H9 (cell line): ENCODE results near the gene HDDC2. TPM values are rescaled to one million over a fixed set of nuclear protein-coding genes. Genes with fewer than 3 reads are reported as not detected.

Source experiments
- DNase-seq: peaks from one replicate; pipeline ENCODE4 v3.0.0-alpha.2; 2017
- H2AFZ ChIP-seq: one replicate; pipeline ENCODE4 v1.6.1; 2013; ENCODE audit warnings: mild to moderate bottlenecking, low read length, control low read depth, moderate library complexity
- H2AK5ac ChIP-seq: 2 replicates; pipeline ENCODE4 v1.6.1; 2013; ENCODE audit warnings: low read length, control low read depth, mixed read lengths; ENCODE audit not compliant: insufficient read length
- H2BK120ac ChIP-seq: one replicate; pipeline ENCODE4 v1.6.1; 2013; ENCODE audit warnings: low read depth, mild to moderate bottlenecking, low read length, control low read depth, inconsistent platforms; ENCODE audit not compliant: poor library complexity, severe bottlenecking
- H2BK12ac ChIP-seq: 2 replicates; pipeline ENCODE4 v1.6.1; 2013; ENCODE audit warnings: low read length, control low read depth, mixed read lengths, low read depth; ENCODE audit not compliant: insufficient read length
- H2BK15ac ChIP-seq: 2 replicates; pipeline ENCODE4 v1.6.1; 2013; ENCODE audit warnings: low read depth, low read length, control low read depth
- H2BK20ac ChIP-seq: one replicate; pipeline ENCODE4 v1.6.1; 2013; ENCODE audit warnings: low read depth, mild to moderate bottlenecking, low read length, control low read depth, inconsistent platforms; ENCODE audit not compliant: poor library complexity, severe bottlenecking
- H2BK5ac ChIP-seq: 2 replicates; pipeline ENCODE4 v1.6.1; 2013; ENCODE audit warnings: low read length, control low read depth, mixed read lengths; ENCODE audit not compliant: insufficient read length
- H3K14ac ChIP-seq: 2 replicates; pipeline ENCODE4 v1.6.1; 2013; ENCODE audit warnings: low read length, control low read depth; ENCODE audit not compliant: insufficient read depth
- H3K18ac ChIP-seq: 2 replicates; pipeline ENCODE4 v1.6.1; 2013; ENCODE audit warnings: low read depth, mild to moderate bottlenecking, mixed read lengths, low read length, control low read depth; ENCODE audit not compliant: insufficient read length
- H3K23ac ChIP-seq: 2 replicates; pipeline ENCODE4 v1.6.1; 2013; ENCODE audit warnings: low read length, control low read depth, mixed read lengths, low read depth; ENCODE audit not compliant: insufficient read length
- H3K23me2 ChIP-seq: 2 replicates; pipeline ENCODE4 v1.6.1; 2013; ENCODE audit warnings: low read depth, mild to moderate bottlenecking, mixed read lengths, low read length, control low read depth; ENCODE audit not compliant: insufficient read length, poor library complexity, severe bottlenecking
- H3K27ac ChIP-seq: 2 replicates; pipeline ENCODE4 v1.5.1; 2013; ENCODE audit warnings: low read length, control low read depth, mixed read lengths, low read depth; ENCODE audit not compliant: insufficient read length
- H3K27me3 ChIP-seq: 2 replicates; pipeline ENCODE4 v1.6.1; 2013; ENCODE audit warnings: low read length, control low read depth, inconsistent platforms; ENCODE audit not compliant: insufficient read depth
- H3K4ac ChIP-seq: 2 replicates; pipeline ENCODE4 v1.6.1; 2013; ENCODE audit warnings: low read depth, mild to moderate bottlenecking, control low read depth, inconsistent platforms, low read length, moderate library complexity
- H3K4me1 ChIP-seq: 2 replicates; pipeline ENCODE4 v1.6.1; 2013; ENCODE audit warnings: low read length, control low read depth, inconsistent platforms; ENCODE audit not compliant: insufficient read depth
- H3K4me2 ChIP-seq: 2 replicates; pipeline ENCODE4 v1.6.1; 2013; ENCODE audit warnings: low read length, control low read depth, mixed read lengths; ENCODE audit not compliant: insufficient read length, insufficient read depth
- H3K56ac ChIP-seq: 2 replicates; pipeline ENCODE4 v1.6.1; 2013; ENCODE audit warnings: low read depth, mild to moderate bottlenecking, mixed read lengths, low read length, control low read depth; ENCODE audit not compliant: insufficient read length
- H3K79me1 ChIP-seq: 2 replicates; pipeline ENCODE4 v1.6.1; 2013; ENCODE audit warnings: low read depth, mild to moderate bottlenecking, moderate library complexity, low read length, control low read depth, inconsistent platforms; ENCODE audit not compliant: insufficient read depth, poor library complexity, severe bottlenecking
- H3K79me2 ChIP-seq: 2 replicates; pipeline ENCODE4 v1.6.1; 2013; ENCODE audit warnings: low read length, control low read depth, inconsistent platforms; ENCODE audit not compliant: insufficient read depth
- H3K9ac ChIP-seq: 2 replicates; pipeline ENCODE4 v1.6.1; 2013; ENCODE audit warnings: low read length, control low read depth, mixed read lengths; ENCODE audit not compliant: insufficient read length; ENCODE audit errors: extremely low read depth
- H3K9me3 ChIP-seq: one replicate; pipeline ENCODE4 v1.6.1; 2013; ENCODE audit warnings: low read depth, low read length, inconsistent platforms; ENCODE audit not compliant: control insufficient read depth
- H3T11ph ChIP-seq: one replicate; pipeline ENCODE4 v1.6.1; 2013; ENCODE audit warnings: mild to moderate bottlenecking, low read length, control low read depth, inconsistent platforms
- H4K20me1 ChIP-seq: one replicate; pipeline ENCODE4 v1.6.1; 2013; ENCODE audit not compliant: control insufficient read depth, insufficient read length, insufficient read depth
- H4K5ac ChIP-seq: 2 replicates; pipeline ENCODE4 v1.6.1; 2013; ENCODE audit warnings: low read depth, mild to moderate bottlenecking, mixed read lengths, low read length, control low read depth; ENCODE audit not compliant: insufficient read length
- H4K8ac ChIP-seq: replicated peaks from 2 replicates; pipeline ENCODE4 v1.6.1; 2013; ENCODE audit warnings: low read length, control low read depth, mixed read lengths, low read depth; ENCODE audit not compliant: insufficient read length
- H4K91ac ChIP-seq: 2 replicates; pipeline ENCODE4 v1.6.1; 2013; ENCODE audit warnings: low read depth, mild to moderate bottlenecking, moderate library complexity, mixed read lengths, low read length, control low read depth; ENCODE audit not compliant: insufficient read length
- H3K27ac Mint-ChIP-seq, 3 experiments: 2 replicates in 2 of 3; 3 replicates in 1 of 3; pipeline ENCODE4 v1.8.0; 2020 to 2021; ENCODE audit warnings: mixed read lengths in 3 of 3, mild to moderate bottlenecking in 1 of 3, moderate library complexity in 1 of 3
- H3K27me3 Mint-ChIP-seq: 2 replicates; pipeline ENCODE4 v1.8.0; 2021; ENCODE audit warnings: low read depth, mild to moderate bottlenecking, moderate library complexity, mixed read lengths
- H3K36me3 Mint-ChIP-seq, 3 experiments: 2 replicates in 2 of 3; 3 replicates in 1 of 3; pipeline ENCODE4 v1.8.0; 2020 to 2021; ENCODE audit warnings: low read depth in 3 of 3, mixed read lengths in 3 of 3; ENCODE audit not compliant: insufficient read depth in 1 of 3
- H3K4me1 Mint-ChIP-seq, 2 experiments: 2 replicates each; pipeline ENCODE4 v1.8.0; 2020; ENCODE audit warnings: mixed read lengths in 2 of 2
- H3K4me3 Mint-ChIP-seq, 2 experiments: 2 replicates in 1 of 2; 3 replicates in 1 of 2; pipeline ENCODE4 v1.8.0; 2020 to 2021; ENCODE audit warnings: mild to moderate bottlenecking in 2 of 2, mixed read lengths in 2 of 2, moderate library complexity in 1 of 2
- H3K9me3 Mint-ChIP-seq, 2 experiments: 2 replicates in 1 of 2; 3 replicates in 1 of 2; pipeline ENCODE4 v1.8.0; 2020; ENCODE audit warnings: mild to moderate bottlenecking in 2 of 2, mixed read lengths in 2 of 2, moderate library complexity in 1 of 2
- CTCF ChIP-seq: fragments of 200-600 bp; sonication (generic); conservative IDR thresholded peaks from 3 replicates; pipeline ENCODE4 v1.8.0; 2021; ENCODE audit warnings: antibody characterized with exemption, mild to moderate bottlenecking
- WGBS: extraction: QIAGEN DNeasy Blood & Tissue Kit; methylation state at CpG from one replicate; pipeline ENCODE4 v1.1.7; 2013; ENCODE audit warnings: missing lambda C conversion rate, low lambda C conversion rate, mixed read lengths; ENCODE audit not compliant: insufficient read length; ENCODE audit errors: extremely low coverage; 5-methylcytosine and 5-hydroxymethylcytosine counted together
- total RNA-seq: library from RNA; stranded (reverse); gene quantifications from 2 replicates; pipeline ENCODE4 v1.2.1, GENCODE V29; 2021

The HDDC2 gene
- total RNA-seq, 1 experiment from 2014 or later, result 77.8 TPM

- Histone ChIP-seq H3K23ac (no peak overlapping the region), H2BK15ac (no peak overlapping the region), H2AK5ac (no peak overlapping the region), H3K27me3 (no peaks in the 10 kb centered on the region), H3K27ac (no peak overlapping the region), H3T11ph (no peak overlapping the region), H3K79me1 (no peaks in the 10 kb centered on the region), H4K91ac (no peak overlapping the region), H2BK12ac (no peak overlapping the region), H2AFZ (no peak overlapping the region), H3K56ac (no peak overlapping the region), H3K4me1 (no peaks in the 10 kb centered on the region), H3K4ac (no peak overlapping the region), H3K9me3 (no peaks in the 10 kb centered on the region), H3K4me2 (no peak overlapping the region), H2BK5ac (no peak overlapping the region), H3K23me2 (no peaks in the 10 kb centered on the region), H4K20me1 (no peaks in the 10 kb centered on the region), H4K8ac (no peak overlapping the region), H2BK20ac (no peak overlapping the region), H3K79me2 (no peaks in the 10 kb centered on the region), H4K5ac (no peak overlapping the region), H3K9ac (no peak overlapping the region), H2BK120ac (no peak overlapping the region), H3K18ac (no peak overlapping the region), H3K14ac (no peak overlapping the region)
- Mint-ChIP-seq H3K27me3 (no peaks in the 10 kb centered on the region), H3K9me3 (no peaks in the 10 kb centered on the region), H3K4me1 (peaks cover 5 to 8% of the 10 kb centered on the region in 2 experiments), H3K36me3 (no peaks in the 10 kb centered on the region; a peak in 1 of 7 replicates), H3K4me3 (no peak overlapping the region), H3K27ac (no peak overlapping the region)
- DNase-seq, result no peak
- TF ChIP-seq CTCF, result no peak
- WGBS, result no CpG with 5 or more reads among the region's 9 CpGs
Observed at GRCh38 chr6:125316621-125317020, 14.9 kb upstream of the HDDC2 start.
